Activated CD4-positive, alpha-beta T cell treated with anti-CD3 and anti-CD28 coated beads for 4 hours (primary cell): Measurements from ENCODE around the gene LAMA5.

Experiments used
- DNase-seq, 2 donors: peaks; one replicate each; pipeline ENCODE4 v3.0.0-alpha.2; 2020

Gene LAMA5

GRCh38 chr20:62323980-62324906, 42.9 kb downstream of the LAMA5 start:
- DNase-seq, result no peak

GRCh38 chr20:62323146-62323979, 43.7 kb downstream of the LAMA5 start:
- DNase-seq, result no peak

- no peak for DNase-seq
Measured at GRCh38 chr20:62322492-62323041, 44.5 kb downstream of the LAMA5 start.

- no peak for DNase-seq
Measured at GRCh38 chr20:62321975-62322374, 45.1 kb downstream of the LAMA5 start.

GRCh38 chr20:62321521-62321948, 45.6 kb downstream of the LAMA5 start:
- DNase-seq, result no peak

GRCh38 chr20:62320581-62321354, 46.3 kb downstream of the LAMA5 start:
- no peak for DNase-seq

- no peak for DNase-seq
Measured at GRCh38 chr20:62319346-62319909, 47.7 kb downstream of the LAMA5 start.

GRCh38 chr20:62318400-62319345, 48.4 kb downstream of the LAMA5 start:
- DNase-seq, result no peak

GRCh38 chr20:62317167-62317655, 49.9 kb downstream of the LAMA5 start:
- DNase-seq, result no peak

GRCh38 chr20:62316331-62317166, 50.6 kb downstream of the LAMA5 start:
- no peak for DNase-seq

GRCh38 chr20:62315773-62316172, 51.3 kb downstream of the LAMA5 start:
- DNase-seq, result no peak

- DNase-seq, result no peak
Measured at GRCh38 chr20:62314711-62315302, 52.3 kb downstream of the LAMA5 start.

- no peak for DNase-seq
Measured at GRCh38 chr20:62314339-62314638, 52.8 kb downstream of the LAMA5 start.

- no peak for DNase-seq
Measured at GRCh38 chr20:62313460-62314338, 53.4 kb downstream of the LAMA5 start.

- no peak for DNase-seq
Measured at GRCh38 chr20:62313021-62313420, 54.1 kb downstream of the LAMA5 start.

- no peak for DNase-seq
Measured at GRCh38 chr20:62312662-62312977, 54.5 kb downstream of the LAMA5 start.

- DNase-seq, result no peak
Measured at GRCh38 chr20:62311832-62312661, 55.1 kb downstream of the LAMA5 start.

GRCh38 chr20:62311150-62311549, 56.0 kb downstream of the LAMA5 start:
- DNase-seq, result no peak
